Right atrium auricular region (tissue), 2 donors: ENCODE measurements around the gene CTPS1. TPM values are rescaled to one million over a fixed set of nuclear protein-coding genes. Genes with fewer than 3 reads are reported as not detected.

Source experiments
- DNase-seq: peaks from one replicate; pipeline ENCODE4 v3.0.0-alpha.2; 2019; ENCODE audit warnings: low spot score
- H3K27ac ChIP-seq, 2 donors: fragments of 200-600 bp; sonication (generic); 1 replicate in 1 of 2; 2 replicates in 1 of 2; pipeline ENCODE4 v1.5.1; 2016 to 2019
- H3K27me3 ChIP-seq, 2 donors: fragments of 200-600 bp; sonication (generic); one replicate each; pipeline versions ENCODE4 v1.5.1 to v1.6.0; 2017 to 2019
- H3K36me3 ChIP-seq: fragments of 200-600 bp; sonication (generic); one replicate; pipeline ENCODE4 v1.5.1; 2016
- H3K4me1 ChIP-seq, 2 donors: fragments of 200-600 bp; sonication (generic); one replicate each; pipeline versions ENCODE4 v1.5.1 to v1.6.0; 2017 to 2019
- H3K4me3 ChIP-seq, 2 donors: fragments of 200-600 bp; sonication (generic); 1 replicate in 1 of 2; 2 replicates in 1 of 2; pipeline ENCODE4 v1.5.1; 2017 to 2019; ENCODE audit warnings: mild to moderate bottlenecking in 1 of 2, moderate library complexity in 1 of 2
- H3K9me3 ChIP-seq, 2 donors: fragments of 200-600 bp; sonication (generic); one replicate each; pipeline ENCODE4 v1.5.1; 2019
- CTCF ChIP-seq, 2 donors: fragments of 200-600 bp; sonication (generic); IDR thresholded peaks; one replicate each; pipeline ENCODE4 v1.5.1; 2019; ENCODE audit warnings: antibody characterized with exemption in 2 of 2
- total RNA-seq, 2 donors: library from RNA; depleted of rRNA; stranded (reverse); fragments of >200 nt; gene quantifications; one replicate each; pipeline ENCODE4 v1.1.0, GENCODE V29; 2016

Gene CTPS1
- total RNA-seq, 2 donors from 2014 or later = 8.8 to 15.4 TPM

GRCh38 chr1:40980068-40980452 is 564 bp downstream of the CTPS1 start:
- H3K27ac ChIP-seq = peak overlapping the region; percentile 91 to 93
- peaks cover 0 to 21% of the 10 kb centered on the region in 2 donors for H3K4me1 ChIP-seq
- H3K4me3 ChIP-seq = peak overlapping the region; percentile 47 to 75
- peaks cover 8% of the 10 kb centered on the region for H3K36me3 ChIP-seq
- no peak for DNase-seq
- TF ChIP-seq CTCF (IDR thresholded peaks at IDR 0.05) = no peak
- no peaks in the 10 kb centered on the region for H3K9me3 ChIP-seq
- H3K27me3 ChIP-seq = no peaks in the 10 kb centered on the region

- peak overlapping the region; percentile 91 to 93 for H3K27ac ChIP-seq
- peak overlapping the region; percentile 47 to 75 for H3K4me3 ChIP-seq
- no peaks in the 10 kb centered on the region for H3K9me3 ChIP-seq
- no peak for DNase-seq
- TF ChIP-seq CTCF (IDR thresholded peaks at IDR 0.05) = no peak
- H3K36me3 ChIP-seq = peaks cover 8% of the 10 kb centered on the region
- no peaks in the 10 kb centered on the region for H3K27me3 ChIP-seq
- peaks cover 0 to 21% of the 10 kb centered on the region in 2 donors for H3K4me1 ChIP-seq
Measured at GRCh38 chr1:40980453-40981121, 1.1 kb downstream of the CTPS1 start.

- H3K9me3 ChIP-seq = no peaks in the 10 kb centered on the region
- peak overlapping the region; percentile 12 to 46 for H3K27ac ChIP-seq
- H3K4me1 ChIP-seq = peaks cover 0 to 26% of the 10 kb centered on the region in 2 donors
- H3K36me3 ChIP-seq = peaks cover 9% of the 10 kb centered on the region
- no peak for TF ChIP-seq CTCF (IDR thresholded peaks at IDR 0.05)
- no peak overlapping the region for H3K4me3 ChIP-seq
- DNase-seq = no peak
- no peaks in the 10 kb centered on the region for H3K27me3 ChIP-seq
Measured at GRCh38 chr1:40981691-40982448, 2.4 kb downstream of the CTPS1 start.

GRCh38 chr1:40982721-40983120 is 3.2 kb downstream of the CTPS1 start:
- Histone ChIP-seq H3K27me3 (no peaks in the 10 kb centered on the region), H3K36me3 (peaks cover 18% of the 10 kb centered on the region), H3K4me1 (peaks cover 0 to 35% of the 10 kb centered on the region in 2 donors), H3K4me3 (no peak overlapping the region), H3K27ac (peak overlapping the region; percentile 12 to 46), H3K9me3 (no peaks in the 10 kb centered on the region)
- DNase-seq = no peak
- no peak for TF ChIP-seq CTCF (IDR thresholded peaks at IDR 0.05)

DNA sequence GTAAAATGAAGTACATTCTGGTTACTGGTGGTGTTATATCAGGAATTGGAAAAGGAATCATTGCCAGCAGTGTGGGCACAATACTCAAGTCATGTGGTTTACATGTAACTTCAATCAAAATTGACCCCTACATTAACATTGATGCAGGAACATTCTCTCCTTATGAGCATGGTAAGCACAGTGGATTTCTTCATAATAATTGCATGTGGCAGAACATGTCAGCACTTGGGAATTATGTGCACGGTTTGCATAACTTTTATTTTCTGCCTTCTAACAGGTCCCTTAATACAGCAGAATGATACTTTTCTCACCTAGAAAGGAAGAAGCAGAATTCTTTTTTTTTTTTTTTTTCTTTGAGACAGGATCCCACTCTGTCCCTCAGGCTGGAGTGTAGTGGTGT is 3.8 kb downstream of the CTPS1 start:
- H3K27me3 ChIP-seq = no peaks in the 10 kb centered on the region
- DNase-seq = no peak
- H3K36me3 ChIP-seq = peaks cover 20% of the 10 kb centered on the region
- no peak for TF ChIP-seq CTCF (IDR thresholded peaks at IDR 0.05)
- peaks cover 0 to 38% of the 10 kb centered on the region in 2 donors for H3K4me1 ChIP-seq
- H3K4me3 ChIP-seq = no peak overlapping the region
- no peak overlapping the region for H3K27ac ChIP-seq
- no peaks in the 10 kb centered on the region for H3K9me3 ChIP-seq
